DMS153 treated with DMSO at 0.1 percent for 48 hours (cell line): ENCODE data around the gene BCR.

Experiments
- DNase-seq: peaks from one replicate; lab custom pipeline; 2025; ENCODE audit not compliant: unreplicated experiment; lab: John Stamatoyannopoulos, UW

Gene BCR

GRCh38 chr22:23227380-23227779 is 47.1 kb downstream of the BCR start:
- no peak for DNase-seq

GRCh38 chr22:23228503-23228902 is 48.2 kb downstream of the BCR start:
- no peak for DNase-seq

GRCh38 chr22:23229646-23230045 is 49.3 kb downstream of the BCR start:
- DNase-seq: no peak

GRCh38 chr22:23230348-23231068 is 50.2 kb downstream of the BCR start:
- no peak for DNase-seq

GRCh38 chr22:23231471-23232093 is 51.3 kb downstream of the BCR start:
- no peak for DNase-seq

GRCh38 chr22:23232094-23232905 is 52.0 kb downstream of the BCR start:
- DNase-seq: no peak

GRCh38 chr22:23233084-23233531 is 52.8 kb downstream of the BCR start:
- no peak for DNase-seq

- DNase-seq: no peak
Observed at GRCh38 chr22:23233752-23234408, 53.6 kb downstream of the BCR start.

- no peak for DNase-seq
Observed at GRCh38 chr22:23234409-23235161, 54.3 kb downstream of the BCR start.

- no peak for DNase-seq
Observed at GRCh38 chr22:23235425-23235824, 55.1 kb downstream of the BCR start.

- DNase-seq: no peak
Observed at GRCh38 chr22:23236026-23236425, 55.7 kb downstream of the BCR start.

GRCh38 chr22:23236440-23237184 is 56.3 kb downstream of the BCR start:
- DNase-seq: no peak

GRCh38 chr22:23237201-23237798 is 57.0 kb downstream of the BCR start:
- peak; percentile 39 for DNase-seq

GRCh38 chr22:23237841-23238240 is 57.5 kb downstream of the BCR start:
- DNase-seq: no peak

- DNase-seq: no peak
Observed at GRCh38 chr22:23238707-23239106, 58.4 kb downstream of the BCR start.

GRCh38 chr22:23239429-23239828 is 59.1 kb downstream of the BCR start:
- no peak for DNase-seq

- DNase-seq: no peak
Observed at GRCh38 chr22:23240639-23241389, 60.5 kb downstream of the BCR start.

GRCh38 chr22:23241562-23242472 is 61.5 kb downstream of the BCR start:
- no peak for DNase-seq
